Measurements from ENCODE around the gene KCTD1.

KCTD1 gene

GRCh38 chr18:26547646-26548414, 523 bp downstream of the KCTD1 start:
- H3K27me3 ChIP-seq (replicated peaks in 2 of 5; ENCODE audit: control insufficient read depth in 4 of 5, insufficient read depth in 5 of 5, low read length in 4 of 5) = peaks cover 10 to 53% (median 27%) of the 10 kb centered on the region in 5 experiments
- peak overlapping the region; percentile 31 to 85 (median 72) for H3K4me3 ChIP-seq (ENCODE audit: control insufficient read depth in 1 of 7, extremely low read depth in 1 of 7, insufficient read depth in 4 of 7, low read depth in 2 of 7, low read length in 6 of 7)
- no peak overlapping the region for H3K27ac ChIP-seq (ENCODE audit: insufficient read depth in 1 of 2, low read depth in 1 of 2, low read length in 2 of 2, poor library complexity in 1 of 2, severe bottlenecking in 2 of 2)
- 4% methylated on average over 79 of the region's 84 CpGs for WGBS (ENCODE audit: insufficient coverage)
- H3K9me3 ChIP-seq (ENCODE audit: control extremely low read depth in 1 of 5, control insufficient read depth in 4 of 5, insufficient read depth in 2 of 5, low read depth in 1 of 5, low read length in 4 of 5) = peaks cover 0 to 5% (median 0%) of the 10 kb centered on the region in 5 experiments
- ChIA-PET CTCF (interaction anchor here (0.7 to 2.6 kb wide), 8 partner anchors 9 to 164 kb away, joined by 3 to 8 read pairs (median 3); no protein-coding TSS in a partner anchor), POLR2A (no interaction called here)
- H3K4me1 ChIP-seq (ENCODE audit: control extremely low read depth in 1 of 4, control insufficient read depth in 4 of 4, insufficient read depth in 4 of 4, low read length in 3 of 4) = peaks cover 0 to 42% (median 30%) of the 10 kb centered on the region in 4 experiments
- DNase-seq = peak; percentile 78 to 88 (median 84)
- no peaks in the 10 kb centered on the region for H3K36me3 ChIP-seq (ENCODE audit: control insufficient read depth in 4 of 4, insufficient read depth in 4 of 4, low read length in 3 of 4)

- H3K36me3 ChIP-seq (ENCODE audit: control insufficient read depth in 4 of 4, insufficient read depth in 4 of 4, low read length in 3 of 4) = no peaks in the 10 kb centered on the region
- CTCF ChIA-PET = interaction anchor here (0.7 to 2.6 kb wide), 7 partner anchors 9 to 163 kb away, joined by 3 to 8 read pairs (median 3); no protein-coding TSS in a partner anchor
- peaks cover 0 to 42% (median 30%) of the 10 kb centered on the region in 4 experiments for H3K4me1 ChIP-seq (ENCODE audit: control extremely low read depth in 1 of 4, control insufficient read depth in 4 of 4, insufficient read depth in 4 of 4, low read length in 3 of 4)
- H3K9me3 ChIP-seq (ENCODE audit: control extremely low read depth in 1 of 5, control insufficient read depth in 4 of 5, insufficient read depth in 2 of 5, low read depth in 1 of 5, low read length in 4 of 5) = peaks cover 0 to 5% (median 0%) of the 10 kb centered on the region in 5 experiments
- DNase-seq = no peak
- H3K27me3 ChIP-seq (replicated peaks in 2 of 5; ENCODE audit: control insufficient read depth in 4 of 5, insufficient read depth in 5 of 5, low read length in 4 of 5) = peaks cover 5 to 45% (median 21%) of the 10 kb centered on the region in 5 experiments
- H3K4me3 ChIP-seq (ENCODE audit: control insufficient read depth in 1 of 7, extremely low read depth in 1 of 7, insufficient read depth in 4 of 7, low read depth in 2 of 7, low read length in 6 of 7) = peak overlapping the region in 4 of 7 experiments; percentile 59 to 85 (median 72)
- POLR2A ChIA-PET = no interaction called here
- no peak overlapping the region for H3K27ac ChIP-seq (ENCODE audit: insufficient read depth in 1 of 2, low read depth in 1 of 2, low read length in 2 of 2, poor library complexity in 1 of 2, severe bottlenecking in 2 of 2)
- 54% methylated on average over 45 of the region's 69 CpGs for WGBS (ENCODE audit: insufficient coverage)
Measured at GRCh38 chr18:26546875-26547645, 1.3 kb downstream of the KCTD1 start.

- H3K27ac ChIP-seq (ENCODE audit: insufficient read depth in 1 of 2, low read depth in 1 of 2, low read length in 2 of 2, poor library complexity in 1 of 2, severe bottlenecking in 2 of 2) = no peak overlapping the region
- DNase-seq = no peak
- ChIA-PET POLR2A (no interaction called here), CTCF (interaction anchor here (1.2 to 1.6 kb wide), 2 partner anchors 18 to 162 kb away, joined by 3 to 5 read pairs; no protein-coding TSS in a partner anchor)
- no peaks in the 10 kb centered on the region for H3K36me3 ChIP-seq (ENCODE audit: control insufficient read depth in 4 of 4, insufficient read depth in 4 of 4, low read length in 3 of 4)
- peaks cover 0 to 42% (median 29%) of the 10 kb centered on the region in 4 experiments for H3K4me1 ChIP-seq (ENCODE audit: control extremely low read depth in 1 of 4, control insufficient read depth in 4 of 4, insufficient read depth in 4 of 4, low read length in 3 of 4)
- H3K9me3 ChIP-seq (ENCODE audit: control extremely low read depth in 1 of 5, control insufficient read depth in 4 of 5, insufficient read depth in 2 of 5, low read depth in 1 of 5, low read length in 4 of 5) = peaks cover 0 to 5% (median 0%) of the 10 kb centered on the region in 5 experiments
- no peak overlapping the region for H3K4me3 ChIP-seq (ENCODE audit: control insufficient read depth in 1 of 7, extremely low read depth in 1 of 7, insufficient read depth in 4 of 7, low read depth in 2 of 7, low read length in 6 of 7)
- peaks cover 0 to 38% (median 14%) of the 10 kb centered on the region in 5 experiments for H3K27me3 ChIP-seq (replicated peaks in 2 of 5; ENCODE audit: control insufficient read depth in 4 of 5, insufficient read depth in 5 of 5, low read length in 4 of 5)
- WGBS (ENCODE audit: insufficient coverage) = 97% methylated on average over 5 of the region's 16 CpGs
Measured at GRCh38 chr18:26546170-26546874, 2.0 kb downstream of the KCTD1 start.

GRCh38 chr18:26545335-26546123, 2.8 kb downstream of the KCTD1 start:
- no peak overlapping the region for H3K4me3 ChIP-seq (ENCODE audit: control insufficient read depth in 1 of 7, extremely low read depth in 1 of 7, insufficient read depth in 4 of 7, low read depth in 2 of 7, low read length in 6 of 7)
- H3K9me3 ChIP-seq (ENCODE audit: control extremely low read depth in 1 of 5, control insufficient read depth in 4 of 5, insufficient read depth in 2 of 5, low read depth in 1 of 5, low read length in 4 of 5) = peaks cover 0 to 5% (median 0%) of the 10 kb centered on the region in 5 experiments
- CTCF ChIA-PET = interaction anchor here (1.2 to 1.6 kb wide), 2 partner anchors 17 to 162 kb away, joined by 3 to 5 read pairs; no protein-coding TSS in a partner anchor

GRCh38 chr18:26544451-26544850, 3.9 kb downstream of the KCTD1 start:
- Histone ChIP-seq H3K9me3 (ENCODE audit: control extremely low read depth in 1 of 5, control insufficient read depth in 4 of 5, insufficient read depth in 2 of 5, low read depth in 1 of 5, low read length in 4 of 5) (peaks cover 0 to 5% (median 0%) of the 10 kb centered on the region in 5 experiments), H3K4me1 (ENCODE audit: control extremely low read depth in 1 of 4, control insufficient read depth in 4 of 4, insufficient read depth in 4 of 4, low read length in 3 of 4) (peaks cover 0 to 24% (median 16%) of the 10 kb centered on the region in 4 experiments), H3K27ac (ENCODE audit: insufficient read depth in 1 of 2, low read depth in 1 of 2, low read length in 2 of 2, poor library complexity in 1 of 2, severe bottlenecking in 2 of 2) (no peak overlapping the region), H3K4me3 (ENCODE audit: control insufficient read depth in 1 of 7, extremely low read depth in 1 of 7, insufficient read depth in 4 of 7, low read depth in 2 of 7, low read length in 6 of 7) (no peak overlapping the region), H3K36me3 (ENCODE audit: control insufficient read depth in 4 of 4, insufficient read depth in 4 of 4, low read length in 3 of 4) (no peaks in the 10 kb centered on the region), H3K27me3 (replicated peaks in 2 of 5; ENCODE audit: control insufficient read depth in 4 of 5, insufficient read depth in 5 of 5, low read length in 4 of 5) (peaks cover 0 to 19% (median 2%) of the 10 kb centered on the region in 5 experiments)
- 92% methylated on average over 3 of the region's 4 CpGs for whole genome bisulfite sequencing (ENCODE audit: insufficient coverage)
- POLR2A ChIA-PET = no interaction called here
- CTCF ChIA-PET = no interaction called here
- DNase-seq = no peak

More at GRCh38 chr18:26545335-26546123, 2.8 kb downstream of the KCTD1 start:
- DNase-seq = no peak
- H3K36me3 ChIP-seq (ENCODE audit: control insufficient read depth in 4 of 4, insufficient read depth in 4 of 4, low read length in 3 of 4) = no peaks in the 10 kb centered on the region
- peaks cover 0 to 34% (median 23%) of the 10 kb centered on the region in 4 experiments for H3K4me1 ChIP-seq (ENCODE audit: control extremely low read depth in 1 of 4, control insufficient read depth in 4 of 4, insufficient read depth in 4 of 4, low read length in 3 of 4)
- WGBS (ENCODE audit: insufficient coverage) = 88% methylated on average over 6 of the region's 7 CpGs
- POLR2A ChIA-PET = no interaction called here
- H3K27me3 ChIP-seq (replicated peaks in 2 of 5; ENCODE audit: control insufficient read depth in 4 of 5, insufficient read depth in 5 of 5, low read length in 4 of 5) = peaks cover 0 to 30% (median 10%) of the 10 kb centered on the region in 5 experiments
- H3K27ac ChIP-seq (ENCODE audit: insufficient read depth in 1 of 2, low read depth in 1 of 2, low read length in 2 of 2, poor library complexity in 1 of 2, severe bottlenecking in 2 of 2) = no peak overlapping the region

GRCh38 chr18:26543373-26543772, 5.0 kb downstream of the KCTD1 start:
- Histone ChIP-seq H3K4me1 (ENCODE audit: control extremely low read depth in 1 of 4, control insufficient read depth in 4 of 4, insufficient read depth in 4 of 4, low read length in 3 of 4) (peaks cover 0 to 13% (median 9%) of the 10 kb centered on the region in 4 experiments), H3K36me3 (ENCODE audit: control insufficient read depth in 4 of 4, insufficient read depth in 4 of 4, low read length in 3 of 4) (no peaks in the 10 kb centered on the region), H3K9me3 (ENCODE audit: control extremely low read depth in 1 of 5, control insufficient read depth in 4 of 5, insufficient read depth in 2 of 5, low read depth in 1 of 5, low read length in 4 of 5) (peaks cover 0 to 5% (median 0%) of the 10 kb centered on the region in 5 experiments), H3K27me3 (replicated peaks in 2 of 5; ENCODE audit: control insufficient read depth in 4 of 5, insufficient read depth in 5 of 5, low read length in 4 of 5) (peaks cover 0 to 11% (median 2%) of the 10 kb centered on the region in 5 experiments), H3K27ac (ENCODE audit: insufficient read depth in 1 of 2, low read depth in 1 of 2, low read length in 2 of 2, poor library complexity in 1 of 2, severe bottlenecking in 2 of 2) (no peak overlapping the region), H3K4me3 (ENCODE audit: control insufficient read depth in 1 of 7, extremely low read depth in 1 of 7, insufficient read depth in 4 of 7, low read depth in 2 of 7, low read length in 6 of 7) (no peak overlapping the region)
- CTCF ChIA-PET = no interaction called here
- WGBS (ENCODE audit: insufficient coverage) = no CpG with 5 or more reads among the region's 1 CpG
- DNase-seq = no peak
- POLR2A ChIA-PET = no interaction called here
